Body of pancreas (tissue), 4 donors: Measurements from ENCODE around the gene STK32B. TPM values are rescaled to one million over a fixed set of nuclear protein-coding genes. Genes with fewer than 3 reads are reported as not detected.

Experiments
- ATAC-seq: fragments of 150-250 bp; one replicate; pipeline ENCODE4 v1.9.1; 2016
- DNase-seq, 4 donors: peaks; one replicate each; pipeline ENCODE4 v3.0.0-alpha.2; 2019
- H3K27ac ChIP-seq, 4 donors: fragments of 200-600 bp; sonication (generic); 1 replicate in 3 of 4; 2 replicates in 1 of 4; pipeline versions ENCODE4 v1.5.1 to v1.6.1; 2016 to 2019; ENCODE audit warnings: mild to moderate bottlenecking in 1 of 4, mixed read lengths in 1 of 4, moderate library complexity in 1 of 4
- H3K27me3 ChIP-seq, 2 donors: fragments of 200-600 bp; sonication (generic); one replicate each; pipeline ENCODE4 v1.6.0; 2016; ENCODE audit warnings: mild to moderate bottlenecking in 1 of 2
- H3K36me3 ChIP-seq, 2 donors: fragments of 200-600 bp; sonication (generic); replicated peaks in 1 of 2; 2 replicates each; pipeline ENCODE4 v1.5.1; 2016; ENCODE audit warnings: low read depth in 2 of 2; ENCODE audit not compliant: insufficient read depth in 1 of 2
- H3K4me1 ChIP-seq: fragments of 200-600 bp; sonication (generic); one replicate; pipeline ENCODE4 v1.6.0; 2016
- H3K4me3 ChIP-seq, 2 donors: fragments of 200-600 bp; sonication (generic); 1 replicate in 1 of 2; 2 replicates in 1 of 2; pipeline ENCODE4 v1.5.1; 2016 to 2019
- H3K9me3 ChIP-seq, 3 donors: fragments of 200-600 bp; sonication (generic); 1 replicate in 2 of 3; 2 replicates in 1 of 3; pipeline ENCODE4 v1.5.1; 2016
- POLR2A ChIP-seq, 3 donors: fragments of 450-650 bp; IDR thresholded peaks; one replicate each; pipeline ENCODE4 v1.6.1; 2016; ENCODE audit warnings: antibody characterized with exemption in 3 of 3, mild to moderate bottlenecking in 2 of 3
- WGBS, 2 donors: methylation state at CpG; one replicate each; pipeline ENCODE4 v1.1.5; 2017; 5-methylcytosine and 5-hydroxymethylcytosine counted together
- intact Hi-C: fragments of 100-400 bp; cut with DNase I; formaldehyde crosslinking; loops from one replicate; pipeline ENCODE4 v1.15.1; 2023
- total RNA-seq, 2 donors: library from RNA; depleted of rRNA; stranded (reverse); fragments of >200 nt; gene quantifications; one replicate each; pipeline ENCODE4 v1.1.0, GENCODE V29; 2016
- TF ChIP-seq, protein P1 (sequence below), 7 experiments: fragments of 450-650 bp in 4 of 7; fragments of 200-600 bp in 3 of 7; sonication (generic) in 3 of 7; IDR thresholded peaks; one replicate each; pipeline ENCODE4 v1.5.1; 2016 to 2019; ENCODE audit warnings: antibody characterized with exemption in 7 of 7

STK32B gene
- total RNA-seq, 2 donors from 2014 or later = 1.3 to 4.9 TPM

DNA sequence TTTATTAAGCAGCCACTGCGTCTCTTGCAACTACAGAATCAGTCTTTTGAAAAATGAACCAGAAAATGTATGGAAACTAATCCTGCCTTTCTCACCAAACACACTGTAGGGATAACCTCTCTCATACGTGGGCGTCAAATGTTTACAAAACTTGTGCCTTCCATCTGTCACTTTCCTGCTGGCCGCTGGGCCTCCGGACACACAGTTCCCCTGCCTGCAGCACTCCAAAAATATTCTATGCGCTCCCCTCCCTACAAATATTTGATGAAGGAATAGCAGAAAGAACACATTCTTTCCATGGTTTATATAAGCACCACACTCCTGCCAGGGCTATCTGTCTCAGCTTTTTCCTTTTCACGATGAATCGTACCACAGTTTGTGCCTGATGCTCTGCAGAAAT, 17.1 kb upstream of the STK32B start:
- no peak for ATAC-seq
- Histone ChIP-seq H3K4me3 (no peak overlapping the region), H3K36me3 (no peaks in the 10 kb centered on the region), H3K4me1 (no peaks in the 10 kb centered on the region), H3K9me3 (no peaks in the 10 kb centered on the region), H3K27me3 (no peaks in the 10 kb centered on the region), H3K27ac (no peak overlapping the region)
- 51 to 61% methylated on average over 8 of the region's 8 CpGs for WGBS, 2 donors
- TF ChIP-seq, protein P1, sequence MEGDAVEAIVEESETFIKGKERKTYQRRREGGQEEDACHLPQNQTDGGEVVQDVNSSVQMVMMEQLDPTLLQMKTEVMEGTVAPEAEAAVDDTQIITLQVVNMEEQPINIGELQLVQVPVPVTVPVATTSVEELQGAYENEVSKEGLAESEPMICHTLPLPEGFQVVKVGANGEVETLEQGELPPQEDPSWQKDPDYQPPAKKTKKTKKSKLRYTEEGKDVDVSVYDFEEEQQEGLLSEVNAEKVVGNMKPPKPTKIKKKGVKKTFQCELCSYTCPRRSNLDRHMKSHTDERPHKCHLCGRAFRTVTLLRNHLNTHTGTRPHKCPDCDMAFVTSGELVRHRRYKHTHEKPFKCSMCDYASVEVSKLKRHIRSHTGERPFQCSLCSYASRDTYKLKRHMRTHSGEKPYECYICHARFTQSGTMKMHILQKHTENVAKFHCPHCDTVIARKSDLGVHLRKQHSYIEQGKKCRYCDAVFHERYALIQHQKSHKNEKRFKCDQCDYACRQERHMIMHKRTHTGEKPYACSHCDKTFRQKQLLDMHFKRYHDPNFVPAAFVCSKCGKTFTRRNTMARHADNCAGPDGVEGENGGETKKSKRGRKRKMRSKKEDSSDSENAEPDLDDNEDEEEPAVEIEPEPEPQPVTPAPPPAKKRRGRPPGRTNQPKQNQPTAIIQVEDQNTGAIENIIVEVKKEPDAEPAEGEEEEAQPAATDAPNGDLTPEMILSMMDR (IDR thresholded peaks at IDR 0.05) = no peak
- no peak for TF ChIP-seq POLR2A (IDR thresholded peaks at IDR 0.05)
- no peak for DNase-seq
- intact Hi-C loops = no loop called here

DNA sequence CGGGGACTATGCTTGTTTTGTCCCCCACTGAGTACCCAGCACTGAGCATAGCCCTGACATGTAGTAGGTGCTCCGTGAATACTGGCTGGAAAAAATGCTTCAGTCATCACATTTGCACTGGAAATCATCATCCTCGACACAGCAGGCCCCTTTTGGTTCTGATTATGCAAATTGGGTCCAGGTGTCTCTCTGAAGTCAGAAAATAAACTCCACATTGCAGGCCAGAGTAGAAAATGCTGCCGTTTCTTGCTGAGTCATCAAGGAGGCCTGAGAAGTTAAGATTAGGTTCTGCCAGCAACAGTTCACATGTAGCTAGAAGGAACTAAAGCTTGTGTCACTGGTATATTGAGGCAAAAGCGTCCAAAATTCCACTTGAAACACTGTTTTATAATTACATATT, 15.0 kb upstream of the STK32B start:
- intact Hi-C loops = no loop called here
- no peak overlapping the region for H3K27ac ChIP-seq
- WGBS, 2 donors = 25 to 41% methylated on average over 4 to 5 of the region's 5 CpGs
- no peak overlapping the region for H3K4me3 ChIP-seq
- no peaks in the 10 kb centered on the region for H3K9me3 ChIP-seq
- H3K4me1 ChIP-seq = no peaks in the 10 kb centered on the region
- DNase-seq = no peak
- no peaks in the 10 kb centered on the region for H3K36me3 ChIP-seq
- H3K27me3 ChIP-seq = no peaks in the 10 kb centered on the region
- TF ChIP-seq POLR2A (IDR thresholded peaks at IDR 0.05) = no peak
- TF ChIP-seq, protein P1 (IDR thresholded peaks at IDR 0.05) = no peak
- no peak for ATAC-seq

DNA sequence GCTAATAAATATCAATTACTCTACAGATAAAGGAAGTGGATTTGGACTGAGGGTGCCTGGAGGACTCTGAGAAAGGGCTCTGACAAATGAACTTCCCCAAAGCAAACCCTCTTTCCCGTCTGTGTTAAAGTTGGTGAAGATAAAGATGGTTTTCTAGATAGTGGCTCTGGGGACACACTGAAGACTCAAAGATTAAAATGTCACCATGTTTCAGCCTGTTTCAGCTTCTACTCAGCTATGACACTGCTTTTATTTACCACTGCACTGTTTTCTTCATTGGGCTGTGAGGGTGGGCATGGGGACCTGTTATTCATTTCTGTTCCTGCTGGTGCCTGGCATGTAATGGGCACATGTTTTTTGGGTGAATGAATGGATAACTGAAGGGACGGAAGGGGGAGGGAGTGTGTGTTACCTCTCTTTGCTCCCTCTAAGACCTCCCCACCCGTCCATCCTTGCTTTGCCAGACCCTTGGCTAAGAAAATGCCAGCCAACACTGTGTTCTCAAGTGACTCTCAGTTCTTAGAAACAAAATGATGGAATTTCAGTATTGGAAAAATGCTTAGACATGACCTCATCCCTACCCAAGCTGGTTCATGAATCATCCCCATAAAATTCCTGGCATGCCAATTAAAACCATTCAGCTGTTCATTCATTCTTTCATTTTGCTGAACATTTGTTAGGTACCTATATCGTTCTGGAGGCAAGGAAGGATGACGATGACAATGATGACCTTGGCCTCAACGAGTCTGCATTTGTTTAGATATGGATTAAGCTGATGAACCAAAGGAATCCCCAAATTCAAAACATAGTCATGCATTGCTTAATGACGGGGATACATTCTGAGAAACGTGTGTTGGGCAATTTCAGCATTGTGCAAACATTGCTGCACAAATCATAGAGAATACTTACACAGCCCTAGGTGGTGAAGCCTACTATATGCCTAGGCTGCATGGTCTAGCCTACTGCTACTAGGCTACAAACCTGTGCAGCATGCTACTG, 13.4 kb upstream of the STK32B start:
- Histone ChIP-seq H3K27me3 (no peaks in the 10 kb centered on the region), H3K9me3 (no peaks in the 10 kb centered on the region), H3K27ac (peak overlapping the region in 1 of 4 donors; percentile 10), H3K36me3 (no peaks in the 10 kb centered on the region), H3K4me1 (no peaks in the 10 kb centered on the region), H3K4me3 (no peak overlapping the region)
- DNase-seq = peak in 1 of 4 donors; percentile 51
- WGBS, 2 donors = 29 to 36% methylated on average over 8 of the region's 8 CpGs
- intact Hi-C loops = no loop called here
- no peak for TF ChIP-seq POLR2A (IDR thresholded peaks at IDR 0.05)
- TF ChIP-seq, protein P1 (IDR thresholded peaks at IDR 0.05) = no peak
- peak; percentile 75 for ATAC-seq

GRCh38 chr4:5039800-5040199, 11.5 kb upstream of the STK32B start:
- no peaks in the 10 kb centered on the region for H3K4me1 ChIP-seq
- WGBS, 2 donors = 72 to 84% methylated on average over 7 of the region's 7 CpGs

More at GRCh38 chr4:5039800-5040199, 11.5 kb upstream of the STK32B start:
- no peak for ATAC-seq
- no peak overlapping the region for H3K27ac ChIP-seq
- H3K27me3 ChIP-seq = no peaks in the 10 kb centered on the region
- DNase-seq = no peak
- no peak overlapping the region for H3K4me3 ChIP-seq
- H3K36me3 ChIP-seq = no peaks in the 10 kb centered on the region
- no peaks in the 10 kb centered on the region for H3K9me3 ChIP-seq
- TF ChIP-seq, protein P1 (IDR thresholded peaks at IDR 0.05) = no peak
- intact Hi-C loops = no loop called here
